MCF 10A (cell line): ENCODE results near the gene PTPRM. TPM values are rescaled to one million over a fixed set of nuclear protein-coding genes. Genes with fewer than 3 reads are reported as not detected.
"Not testable (repeated sequence)": the region's sequence is repeated elsewhere in the genome, so short reads cannot be mapped to it uniquely, and the experiment has no call there.

Experiments used
- BruUV-seq: library from RNA; stranded (reverse); fragments of 400-500 nt; replicated peaks from 2 replicates; lab custom pipeline; 2021; lab: Mats Ljungman, UMichigan
- CTCF ChIA-PET: fragments of 300-600 bp; sonication (Branson Sonifier 250); formaldehyde crosslinking; extraction: SDS; loops from one replicate; lab custom pipeline; 2021; ENCODE audit warnings: antibody characterized with exemption, inconsistent platforms; lab: Yijun Ruan, JAX
- POLR2A ChIA-PET: fragments of 300-600, 350-650 bp; sonication (Branson Sonifier 250); formaldehyde crosslinking; extraction: SDS; loops from one replicate; lab custom pipeline; 2020; ENCODE audit warnings: antibody characterized with exemption, inconsistent platforms; lab: Yijun Ruan, JAX
- DNase-seq: peaks from one replicate; pipeline ENCODE4 v3.0.0-alpha.2; 2018; ENCODE audit not compliant: unreplicated experiment
- H3K27ac Mint-ChIP-seq: one replicate; pipeline ENCODE4 v1.8.0; 2022; ENCODE audit warnings: mild to moderate bottlenecking, low read depth, mixed read lengths; ENCODE audit not compliant: unreplicated experiment
- H3K27me3 Mint-ChIP-seq: one replicate; pipeline ENCODE4 v1.8.0; 2022; ENCODE audit warnings: mixed read lengths; ENCODE audit not compliant: insufficient read depth, unreplicated experiment
- H3K36me3 Mint-ChIP-seq: one replicate; pipeline ENCODE4 v1.8.0; 2022; ENCODE audit warnings: mild to moderate bottlenecking, moderate library complexity, mixed read lengths; ENCODE audit not compliant: insufficient read depth, unreplicated experiment
- H3K4me1 Mint-ChIP-seq: one replicate; pipeline ENCODE4 v1.8.0; 2022; ENCODE audit warnings: mixed read lengths; ENCODE audit not compliant: insufficient read depth, unreplicated experiment
- H3K4me3 Mint-ChIP-seq: one replicate; pipeline ENCODE4 v1.8.0; 2022; ENCODE audit warnings: mild to moderate bottlenecking, moderate library complexity, mixed read lengths; ENCODE audit not compliant: unreplicated experiment
- H3K9me3 Mint-ChIP-seq: one replicate; pipeline ENCODE4 v1.8.0; 2022; ENCODE audit warnings: mixed read lengths; ENCODE audit not compliant: unreplicated experiment
- intact Hi-C: fragments of 100-400 bp; cut with micrococcal nuclease; formaldehyde crosslinking; loops from 2 replicates; pipeline ENCODE4 v1.14.1; 2022
- total RNA-seq: library from RNA; stranded (reverse); gene quantifications from 2 replicates; pipeline ENCODE4 v1.2.3, GENCODE V29; 2022
- TF ChIP-seq, protein P1 (sequence below): fragments of 200-600 bp; IDR thresholded peaks from one replicate; pipeline ENCODE4 v1.8.0; 2022; ENCODE audit warnings: antibody characterized with exemption, mild to moderate bottlenecking; ENCODE audit not compliant: unreplicated experiment

PTPRM gene
- total RNA-seq, 1 experiment from 2014 or later: 82.8 TPM

GRCh38 chr18:7733642-7734041, 166.5 kb downstream of the PTPRM start:
- peaks cover 24% of the 10 kb centered on the region for H3K4me1 Mint-ChIP-seq
- peak; percentile 42 for DNase-seq
- H3K27ac Mint-ChIP-seq: peak overlapping the region; percentile 95
- ChIA-PET POLR2A (interaction anchor here (0.9 kb wide), 1 partner anchor 39 kb away, joined by 4 read pairs; no protein-coding TSS in a partner anchor), CTCF (interaction anchor here (1.2 kb wide), 1 partner anchor 139 kb away, joined by 4 read pairs; no protein-coding TSS in a partner anchor)
- intact Hi-C loops: no loop called here
- BruUV-seq: no TSS peak
- no peaks in the 10 kb centered on the region for H3K9me3 Mint-ChIP-seq
- no peaks in the 10 kb centered on the region for H3K36me3 Mint-ChIP-seq
- H3K27me3 Mint-ChIP-seq: no peaks in the 10 kb centered on the region
- TF ChIP-seq, protein P1, sequence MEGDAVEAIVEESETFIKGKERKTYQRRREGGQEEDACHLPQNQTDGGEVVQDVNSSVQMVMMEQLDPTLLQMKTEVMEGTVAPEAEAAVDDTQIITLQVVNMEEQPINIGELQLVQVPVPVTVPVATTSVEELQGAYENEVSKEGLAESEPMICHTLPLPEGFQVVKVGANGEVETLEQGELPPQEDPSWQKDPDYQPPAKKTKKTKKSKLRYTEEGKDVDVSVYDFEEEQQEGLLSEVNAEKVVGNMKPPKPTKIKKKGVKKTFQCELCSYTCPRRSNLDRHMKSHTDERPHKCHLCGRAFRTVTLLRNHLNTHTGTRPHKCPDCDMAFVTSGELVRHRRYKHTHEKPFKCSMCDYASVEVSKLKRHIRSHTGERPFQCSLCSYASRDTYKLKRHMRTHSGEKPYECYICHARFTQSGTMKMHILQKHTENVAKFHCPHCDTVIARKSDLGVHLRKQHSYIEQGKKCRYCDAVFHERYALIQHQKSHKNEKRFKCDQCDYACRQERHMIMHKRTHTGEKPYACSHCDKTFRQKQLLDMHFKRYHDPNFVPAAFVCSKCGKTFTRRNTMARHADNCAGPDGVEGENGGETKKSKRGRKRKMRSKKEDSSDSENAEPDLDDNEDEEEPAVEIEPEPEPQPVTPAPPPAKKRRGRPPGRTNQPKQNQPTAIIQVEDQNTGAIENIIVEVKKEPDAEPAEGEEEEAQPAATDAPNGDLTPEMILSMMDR: no peak
- H3K4me3 Mint-ChIP-seq: no peak overlapping the region

- peak; percentile 16 for DNase-seq
- no peaks in the 10 kb centered on the region for H3K9me3 Mint-ChIP-seq
- H3K27me3 Mint-ChIP-seq: no peaks in the 10 kb centered on the region
- intact Hi-C loops: no loop called here
- no peak overlapping the region for H3K4me3 Mint-ChIP-seq
- CTCF ChIA-PET: interaction anchor here (1.0 to 1.5 kb wide), 2 partner anchors 56 to 167 kb away, joined by 3 to 5 read pairs; no protein-coding TSS in a partner anchor
- TF ChIP-seq, protein P1: peak; percentile 16
- POLR2A ChIA-PET: interaction anchor here (0.7 to 0.9 kb wide), 2 partner anchors 169 to 313 kb away, joined by 3 to 4 read pairs; partner anchors contain the start of gene PTPRM
- H3K36me3 Mint-ChIP-seq: no peaks in the 10 kb centered on the region
- H3K4me1 Mint-ChIP-seq: peaks cover 30% of the 10 kb centered on the region
- peak overlapping the region; percentile 95 for H3K27ac Mint-ChIP-seq
- no TSS peak for BruUV-seq
Measured at GRCh38 chr18:7735196-7735595, 168.1 kb downstream of the PTPRM start.

- TF ChIP-seq, protein P1: no peak
- no peak for DNase-seq
- POLR2A ChIA-PET: interaction anchor here (0.7 to 0.9 kb wide), 2 partner anchors 169 to 313 kb away, joined by 3 to 4 read pairs; partner anchors contain the start of gene PTPRM
- Mint-ChIP-seq H3K4me1 (peaks cover 30% of the 10 kb centered on the region), H3K9me3 (no peaks in the 10 kb centered on the region), H3K27ac (no peak overlapping the region), H3K27me3 (no peaks in the 10 kb centered on the region), H3K4me3 (no peak overlapping the region), H3K36me3 (no peaks in the 10 kb centered on the region)
- BruUV-seq: no TSS peak
- CTCF ChIA-PET: interaction anchor here (0.5 to 1.5 kb wide), 7 partner anchors 13 to 463 kb away, joined by 3 to 7 read pairs (median 3); no protein-coding TSS in a partner anchor
- intact Hi-C loops: no loop called here
Measured at GRCh38 chr18:7735626-7736175, 168.6 kb downstream of the PTPRM start.

GRCh38 chr18:7736526-7736925, 169.4 kb downstream of the PTPRM start:
- H3K36me3 Mint-ChIP-seq, POLR2A ChIA-PET, H3K9me3 Mint-ChIP-seq, H3K27me3 Mint-ChIP-seq, H3K4me3 Mint-ChIP-seq, BruUV-seq, DNase-seq, intact Hi-C loops: not testable (repeated sequence)
- CTCF ChIA-PET: interaction anchor here (0.5 to 1.5 kb wide), 4 partner anchors 55 to 464 kb away, joined by 3 to 7 read pairs (median 4); no protein-coding TSS in a partner anchor
- peak overlapping the region; percentile 42 for H3K27ac Mint-ChIP-seq
- H3K4me1 Mint-ChIP-seq: peaks cover 30% of the 10 kb centered on the region
